NCI-H1694 (cell line): ENCODE data around the gene ITGB5.
A peak's percentile ranks its signal among the peaks of the same experiment; 100 is the strongest.
"Not testable (repeated sequence)": the region's sequence is repeated elsewhere in the genome, so short reads cannot be mapped to it uniquely, and the experiment has no call there.

ENCODE experiments used
- DNase-seq: peaks from one replicate; lab custom pipeline; 2025; lab: John Stamatoyannopoulos, UW

Gene ITGB5

GRCh38 chr3:124836448-124836847 is 50.7 kb downstream of the ITGB5 start:
- DNase-seq = no peak

- DNase-seq = peak; percentile 62
Observed at GRCh38 chr3:124834723-124835718, 52.1 kb downstream of the ITGB5 start.

GRCh38 chr3:124833710-124834332 is 53.3 kb downstream of the ITGB5 start:
- DNase-seq = no peak

GRCh38 chr3:124832782-124833709 is 54.1 kb downstream of the ITGB5 start:
- DNase-seq = no peak

- no peak for DNase-seq
Observed at GRCh38 chr3:124831628-124832199, 55.5 kb downstream of the ITGB5 start.

- DNase-seq = no peak
Observed at GRCh38 chr3:124829819-124830554, 57.2 kb downstream of the ITGB5 start.

GRCh38 chr3:124829178-124829818 is 57.9 kb downstream of the ITGB5 start:
- DNase-seq = no peak

- DNase-seq = not testable (repeated sequence)
Observed at GRCh38 chr3:124827476-124828206, 59.5 kb downstream of the ITGB5 start.

GRCh38 chr3:124826703-124827102 is 60.5 kb downstream of the ITGB5 start:
- no peak for DNase-seq

GRCh38 chr3:124824286-124824915 is 62.8 kb downstream of the ITGB5 start:
- DNase-seq = no peak

GRCh38 chr3:124823648-124824047 is 63.5 kb downstream of the ITGB5 start:
- no peak for DNase-seq

- DNase-seq = no peak
Observed at GRCh38 chr3:124823206-124823605, 64.0 kb downstream of the ITGB5 start.

GRCh38 chr3:124821356-124821755 is 65.8 kb downstream of the ITGB5 start:
- DNase-seq = no peak

GRCh38 chr3:124818398-124819091 is 68.6 kb downstream of the ITGB5 start:
- no peak for DNase-seq

GRCh38 chr3:124817079-124817478 is 70.1 kb downstream of the ITGB5 start:
- no peak for DNase-seq

GRCh38 chr3:124816206-124816605 is 71.0 kb downstream of the ITGB5 start:
- no peak for DNase-seq

GRCh38 chr3:124815781-124816180 is 71.4 kb downstream of the ITGB5 start:
- DNase-seq = no peak

- no peak for DNase-seq
Observed at GRCh38 chr3:124814620-124815421, 72.3 kb downstream of the ITGB5 start.
